SH-SY5Y (cell line): ENCODE data around the gene PLA2G4B.

Source experiments
- GATA2 ChIP-seq: IDR thresholded peaks from 2 replicates; pipeline ENCODE4 v1.6.1; 2011; ENCODE audit warnings: mild to moderate bottlenecking, low read depth, low read length
- GATA3 ChIP-seq: IDR thresholded peaks from 2 replicates; pipeline ENCODE4 v1.6.1; 2011; ENCODE audit warnings: low read depth, mild to moderate bottlenecking, low read length, moderate library complexity

DNA sequence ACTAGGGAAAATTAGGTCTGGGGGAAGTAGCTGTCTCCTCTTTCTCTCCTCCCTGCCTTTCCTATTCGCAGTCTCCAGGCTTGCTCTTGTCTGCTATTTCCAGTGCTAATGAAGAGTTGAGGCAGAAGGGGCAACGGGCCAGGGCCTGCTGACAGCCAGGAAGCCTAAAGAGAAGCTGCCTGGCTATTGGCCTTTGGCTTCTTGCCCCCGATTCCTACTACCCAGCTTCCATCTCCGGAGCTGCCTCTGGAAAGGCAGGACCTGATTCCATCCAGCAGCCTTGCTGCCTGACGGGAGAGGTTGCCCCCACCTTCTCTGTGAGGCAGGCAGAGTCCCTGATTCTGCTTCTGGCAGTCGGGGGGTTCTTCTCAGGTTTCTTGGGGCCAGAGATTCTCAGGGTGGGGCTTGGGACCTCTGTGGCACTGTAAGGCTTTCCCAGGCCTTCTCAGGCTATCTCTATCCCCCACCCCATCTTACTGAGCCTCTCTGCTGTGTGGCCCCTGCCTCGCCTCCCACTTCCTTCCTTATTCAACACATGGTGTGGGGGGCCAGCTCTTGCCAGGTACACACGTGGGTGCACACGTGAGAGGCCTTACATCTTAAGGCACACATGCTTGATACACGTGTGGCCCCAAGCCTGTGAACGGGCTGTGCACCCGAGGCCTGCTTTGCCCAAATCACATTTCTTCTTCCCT, 29.0 kb upstream of the PLA2G4B start:
- TF ChIP-seq GATA3 (no peak), GATA2 (no peak)
